Osteoblast (primary cell): ENCODE measurements around the gene EHBP1. TPM values are rescaled to one million over a fixed set of nuclear protein-coding genes. Genes with fewer than 3 reads are reported as not detected.

ENCODE experiments used
- DNase-seq: peaks from one replicate; pipeline ENCODE4 v3.0.0; 2011; ENCODE audit warnings: low spot score, mixed read lengths; ENCODE audit not compliant: insufficient read length; ENCODE audit errors: missing footprints
- H2AFZ ChIP-seq: 2 replicates; pipeline ENCODE4 v1.6.0; 2011; ENCODE audit warnings: mild to moderate bottlenecking, low read length
- H3K27ac ChIP-seq: 2 replicates; pipeline ENCODE4 v1.5.1; 2011; ENCODE audit warnings: mild to moderate bottlenecking, low read depth, low read length, moderate library complexity
- H3K27me3 ChIP-seq: 2 replicates; pipeline ENCODE4 v1.6.0; 2012; ENCODE audit warnings: mild to moderate bottlenecking, control low read depth, inconsistent platforms, low read length, moderate library complexity; ENCODE audit not compliant: insufficient read depth
- H3K36me3 ChIP-seq: 2 replicates; pipeline ENCODE4 v1.5.1; 2011; ENCODE audit warnings: mild to moderate bottlenecking, low read length, control low read depth, moderate library complexity; ENCODE audit not compliant: insufficient read depth
- H3K4me1 ChIP-seq: 2 replicates; pipeline ENCODE4 v1.5.1; 2011; ENCODE audit warnings: mild to moderate bottlenecking, low read length, control low read depth, moderate library complexity; ENCODE audit not compliant: insufficient read depth
- H3K4me2 ChIP-seq: 2 replicates; pipeline ENCODE4 v1.6.0; 2011; ENCODE audit warnings: mild to moderate bottlenecking, low read length; ENCODE audit not compliant: insufficient read depth
- H3K4me3 ChIP-seq: fragments of 200-600 bp; sonication (generic); 3 replicates; pipeline ENCODE4 v1.5.1; 2012; ENCODE audit warnings: mild to moderate bottlenecking, low read length, inconsistent platforms; ENCODE audit not compliant: insufficient read depth
- H3K79me2 ChIP-seq: 2 replicates; pipeline ENCODE4 v1.6.0; 2012; ENCODE audit warnings: mild to moderate bottlenecking, low read length, control low read depth, inconsistent platforms; ENCODE audit not compliant: insufficient read depth
- H3K9me3 ChIP-seq: 2 replicates; pipeline ENCODE4 v1.5.1; 2011; ENCODE audit warnings: low read depth, low read length, control low read depth
- H4K20me1 ChIP-seq: 2 replicates; pipeline ENCODE4 v1.6.0; 2012; ENCODE audit warnings: mild to moderate bottlenecking, low read length, control low read depth; ENCODE audit not compliant: insufficient read depth
- CTCF ChIP-seq: IDR thresholded peaks from 2 replicates; pipeline ENCODE4 v1.5.1; 2011; ENCODE audit warnings: mild to moderate bottlenecking, low read depth, low read length, moderate library complexity; ENCODE audit errors: extremely low read depth
- total RNA-seq: library from RNA; depleted of rRNA; stranded (reverse); fragments of >200 nt; gene quantifications from 2 replicates; pipeline ENCODE4 v1.2.3, GENCODE V29; 2012

Gene EHBP1
- total RNA-seq, 1 donor, result 96.3 TPM

- no peak for TF ChIP-seq CTCF
- Histone ChIP-seq H3K4me2 (no peak overlapping the region), H3K27ac (no peak overlapping the region), H4K20me1 (peaks cover 19% of the 10 kb centered on the region), H3K4me1 (peaks cover 10% of the 10 kb centered on the region), H3K36me3 (no peaks in the 10 kb centered on the region), H3K79me2 (peaks cover 22% of the 10 kb centered on the region), H3K27me3 (no peaks in the 10 kb centered on the region), H3K4me3 (no peak overlapping the region), H3K9me3 (no peaks in the 10 kb centered on the region), H2AFZ (no peak overlapping the region)
- no peak for DNase-seq
Observed at GRCh38 chr2:62783679-62784078, 78.2 kb downstream of the EHBP1 start.

GRCh38 chr2:62784341-62784740 lies 78.8 kb downstream of the EHBP1 start:
- H3K36me3 ChIP-seq, result no peaks in the 10 kb centered on the region
- no peaks in the 10 kb centered on the region for H3K9me3 ChIP-seq
- no peak for DNase-seq
- H3K4me2 ChIP-seq, result no peak overlapping the region
- no peak for TF ChIP-seq CTCF
- H2AFZ ChIP-seq, result no peak overlapping the region
- no peaks in the 10 kb centered on the region for H3K27me3 ChIP-seq
- peaks cover 10% of the 10 kb centered on the region for H3K4me1 ChIP-seq
- H3K79me2 ChIP-seq, result peaks cover 25% of the 10 kb centered on the region
- H4K20me1 ChIP-seq, result peaks cover 21% of the 10 kb centered on the region
- H3K4me3 ChIP-seq, result no peak overlapping the region
- no peak overlapping the region for H3K27ac ChIP-seq

DNA sequence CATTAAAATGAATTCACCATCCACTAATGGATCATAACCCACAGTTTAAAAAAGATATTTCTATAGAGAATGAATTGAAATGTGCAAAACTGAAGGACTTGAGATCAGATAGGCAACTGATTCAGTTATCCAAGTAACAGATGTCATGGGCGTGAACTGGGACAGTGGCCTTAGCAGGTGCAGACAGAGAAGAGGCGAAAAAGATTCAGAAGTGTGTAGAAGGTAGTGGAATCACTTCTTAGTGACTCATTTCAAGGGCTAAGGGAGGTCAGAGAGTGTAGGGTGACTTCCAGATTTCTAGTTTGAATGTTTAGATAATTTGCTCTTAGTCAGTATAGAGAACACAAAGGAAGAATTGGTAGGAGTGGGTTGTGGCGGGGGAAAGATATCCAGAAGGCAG lies 79.7 kb downstream of the EHBP1 start:
- Histone ChIP-seq H3K79me2 (peaks cover 25% of the 10 kb centered on the region), H3K27me3 (no peaks in the 10 kb centered on the region)
- TF ChIP-seq CTCF, result no peak

GRCh38 chr2:62785810-62786597 lies 80.5 kb downstream of the EHBP1 start:
- Histone ChIP-seq H3K9me3 (no peaks in the 10 kb centered on the region), H3K4me3 (no peak overlapping the region), H2AFZ (no peak overlapping the region), H3K27ac (peak overlapping the region; percentile 29), H3K4me2 (no peak overlapping the region), H3K36me3 (no peaks in the 10 kb centered on the region), H4K20me1 (peaks cover 21% of the 10 kb centered on the region), H3K27me3 (no peaks in the 10 kb centered on the region), H3K4me1 (peaks cover 10% of the 10 kb centered on the region), H3K79me2 (peaks cover 23% of the 10 kb centered on the region)
- TF ChIP-seq CTCF, result no peak
- DNase-seq, result no peak

More for the DNA sequence above, 79.7 kb downstream of the EHBP1 start:
- H3K9me3 ChIP-seq, result no peaks in the 10 kb centered on the region
- H3K27ac ChIP-seq, result no peak overlapping the region
- no peak overlapping the region for H2AFZ ChIP-seq
- DNase-seq, result no peak
- peaks cover 21% of the 10 kb centered on the region for H4K20me1 ChIP-seq
- H3K4me1 ChIP-seq, result peaks cover 10% of the 10 kb centered on the region
- no peak overlapping the region for H3K4me3 ChIP-seq
- H3K36me3 ChIP-seq, result no peaks in the 10 kb centered on the region
- no peak overlapping the region for H3K4me2 ChIP-seq
